ENCODE results near the gene CAPS. TPM values are rescaled to one million over a fixed set of nuclear protein-coding genes. Genes with fewer than 3 reads are reported as not detected.

Gene CAPS
- total RNA-seq, 2 experiments from 2014 or later: 25.0 to 28.8 TPM

DNA sequence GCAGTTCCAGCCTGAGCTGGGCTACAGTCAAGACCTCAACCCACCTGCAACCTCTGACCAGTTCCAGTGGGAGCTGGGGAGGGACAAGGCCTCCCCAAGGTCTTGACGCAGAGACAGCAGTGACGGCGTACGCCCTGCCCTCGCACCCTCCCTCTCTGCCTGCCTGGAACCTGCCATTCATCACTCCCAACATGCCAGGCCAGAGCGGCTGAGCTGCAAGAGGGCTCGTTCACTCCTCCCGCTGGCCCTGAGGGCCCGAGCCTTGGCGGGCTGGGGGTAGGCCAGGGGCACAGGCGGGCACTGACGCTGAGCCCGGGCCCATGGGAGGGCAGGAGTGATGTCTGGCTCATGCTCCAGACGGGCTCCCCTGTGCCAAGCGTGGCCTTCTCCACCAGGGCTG lies 18.6 kb upstream of the CAPS start:
- no peak overlapping the region for H3K27ac Mint-ChIP-seq
- H3K9me3 Mint-ChIP-seq: no peaks in the 10 kb centered on the region
- DNase-seq (no peak), ATAC-seq (ENCODE audit: low read depth) (no peak)
- H3K27me3 Mint-ChIP-seq: peaks cover 4% of the 10 kb centered on the region
- H3K4me3 Mint-ChIP-seq: no peak overlapping the region
- H3K4me1 Mint-ChIP-seq: no peaks in the 10 kb centered on the region
- H3K36me3 Mint-ChIP-seq: no peaks in the 10 kb centered on the region
- POLR2A ChIA-PET: no interaction called here

DNA sequence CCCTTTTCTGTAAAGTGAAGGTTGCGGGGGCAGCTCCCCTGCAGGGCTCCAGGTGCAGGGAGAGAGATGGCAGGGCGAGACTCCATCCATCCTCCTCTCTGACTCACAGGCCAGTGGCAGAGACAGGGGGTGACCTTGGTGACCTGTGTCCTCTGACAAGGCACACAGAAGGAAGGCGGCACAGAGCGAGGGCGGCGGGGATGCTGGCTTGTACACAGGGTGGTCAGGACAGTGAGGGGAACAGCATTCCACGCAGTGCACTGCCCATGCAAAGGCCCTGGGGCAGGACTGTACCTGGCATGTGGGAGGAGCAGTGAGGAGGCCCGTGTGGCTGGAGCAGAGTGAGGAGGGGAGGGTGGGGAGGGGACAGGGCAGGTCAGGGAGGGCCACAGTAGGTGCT lies 18.2 kb upstream of the CAPS start:
- no peak for DNase-seq
- ATAC-seq (ENCODE audit: low read depth): no peak
- H3K36me3 Mint-ChIP-seq: peaks cover under 1% of the 10 kb centered on the region
- H3K9me3 Mint-ChIP-seq: no peaks in the 10 kb centered on the region
- H3K4me1 Mint-ChIP-seq: peaks cover under 1% of the 10 kb centered on the region
- peaks cover 3% of the 10 kb centered on the region for H3K27me3 Mint-ChIP-seq
- no peak overlapping the region for H3K4me3 Mint-ChIP-seq
- H3K27ac Mint-ChIP-seq: peak overlapping the region; percentile 35
- POLR2A ChIA-PET: no interaction called here

DNA sequence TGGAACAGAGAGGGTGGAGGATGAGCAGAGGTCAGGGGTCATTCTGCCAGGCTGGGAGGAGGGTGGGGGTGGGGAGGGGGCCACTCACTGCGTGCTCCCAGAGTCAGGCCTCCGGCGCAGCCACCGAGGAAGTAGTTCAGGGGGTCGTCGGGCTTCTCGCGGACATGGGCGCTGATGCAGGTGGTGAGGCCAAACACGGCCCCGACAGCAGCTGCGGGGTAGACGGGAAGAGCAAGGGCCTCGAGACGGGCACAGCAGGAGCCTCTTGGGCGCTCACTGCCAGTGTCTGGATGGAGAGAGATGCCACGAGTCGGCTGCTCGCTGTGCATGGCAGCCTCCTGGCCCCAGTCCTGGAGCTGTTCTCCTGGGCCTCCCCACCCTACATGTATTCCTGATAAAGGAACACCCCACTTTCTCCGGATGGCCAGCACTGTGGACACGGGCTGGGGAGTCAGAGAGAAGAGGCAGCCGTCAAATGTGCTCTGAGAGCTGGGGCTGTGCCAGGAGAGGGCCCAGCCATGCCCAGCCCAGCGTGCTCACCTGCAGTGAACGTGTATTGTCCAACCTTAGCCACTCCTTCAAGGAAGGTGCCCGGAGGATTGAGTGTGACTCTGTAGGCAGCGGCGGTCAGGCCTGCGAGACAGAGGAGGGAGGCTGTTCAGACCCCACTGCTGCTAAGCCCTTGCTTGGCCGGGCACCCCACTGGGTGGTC lies 17.5 kb upstream of the CAPS start:
- Mint-ChIP-seq H3K27ac (no peak overlapping the region), H3K4me1 (peaks cover 6% of the 10 kb centered on the region), H3K36me3 (peaks cover 2% of the 10 kb centered on the region), H3K4me3 (no peak overlapping the region), H3K9me3 (no peaks in the 10 kb centered on the region), H3K27me3 (peaks cover 2% of the 10 kb centered on the region)
- ATAC-seq (ENCODE audit: low read depth): no peak
- DNase-seq: no peak
- POLR2A ChIA-PET: no interaction called here

DNA sequence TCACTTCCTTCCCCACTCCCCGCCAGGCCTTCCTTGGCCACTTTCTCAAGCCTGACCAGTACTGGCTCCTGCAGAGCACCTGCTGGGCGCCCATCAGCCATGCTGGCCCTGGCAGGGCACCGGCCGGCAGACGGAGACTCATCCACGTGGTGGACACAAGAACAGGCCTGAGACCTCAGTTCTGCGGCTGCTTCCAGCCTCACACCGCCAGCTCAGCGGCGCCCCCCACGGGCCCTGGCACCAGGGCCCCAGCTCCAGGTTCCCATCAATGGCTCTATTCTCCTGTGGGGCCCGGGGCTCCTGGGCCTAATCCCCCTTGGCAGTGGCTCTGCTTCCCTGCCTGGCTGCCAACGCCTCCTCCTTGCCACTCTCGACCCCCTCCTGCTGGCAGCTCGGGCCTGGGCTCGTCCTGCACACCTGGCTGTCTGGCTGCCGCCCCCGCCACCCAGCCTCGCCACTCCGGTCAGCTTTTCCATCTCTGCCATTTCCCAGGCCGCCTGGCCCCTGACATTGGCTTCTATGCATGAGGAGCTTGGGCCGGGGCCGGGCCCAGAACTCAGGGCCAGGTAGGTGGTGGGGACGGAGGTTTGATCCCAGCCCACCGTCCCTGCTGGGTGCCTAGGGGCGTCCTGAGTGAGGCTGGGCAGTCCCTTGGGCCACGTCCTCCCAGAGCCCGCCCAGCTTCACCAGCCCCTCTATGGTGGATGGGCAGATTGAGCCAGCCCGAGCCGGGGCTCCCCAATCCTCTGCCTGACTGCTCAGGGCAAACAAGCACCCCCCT lies 16.7 kb upstream of the CAPS start:
- no peak overlapping the region for H3K4me3 Mint-ChIP-seq
- no peak for ATAC-seq (ENCODE audit: low read depth)
- no peaks in the 10 kb centered on the region for H3K27me3 Mint-ChIP-seq
- H3K36me3 Mint-ChIP-seq: peaks cover 2% of the 10 kb centered on the region
- no peak overlapping the region for H3K27ac Mint-ChIP-seq
- POLR2A ChIA-PET: no interaction called here
- no peaks in the 10 kb centered on the region for H3K9me3 Mint-ChIP-seq
- DNase-seq: no peak
- peaks cover 8% of the 10 kb centered on the region for H3K4me1 Mint-ChIP-seq

DNA sequence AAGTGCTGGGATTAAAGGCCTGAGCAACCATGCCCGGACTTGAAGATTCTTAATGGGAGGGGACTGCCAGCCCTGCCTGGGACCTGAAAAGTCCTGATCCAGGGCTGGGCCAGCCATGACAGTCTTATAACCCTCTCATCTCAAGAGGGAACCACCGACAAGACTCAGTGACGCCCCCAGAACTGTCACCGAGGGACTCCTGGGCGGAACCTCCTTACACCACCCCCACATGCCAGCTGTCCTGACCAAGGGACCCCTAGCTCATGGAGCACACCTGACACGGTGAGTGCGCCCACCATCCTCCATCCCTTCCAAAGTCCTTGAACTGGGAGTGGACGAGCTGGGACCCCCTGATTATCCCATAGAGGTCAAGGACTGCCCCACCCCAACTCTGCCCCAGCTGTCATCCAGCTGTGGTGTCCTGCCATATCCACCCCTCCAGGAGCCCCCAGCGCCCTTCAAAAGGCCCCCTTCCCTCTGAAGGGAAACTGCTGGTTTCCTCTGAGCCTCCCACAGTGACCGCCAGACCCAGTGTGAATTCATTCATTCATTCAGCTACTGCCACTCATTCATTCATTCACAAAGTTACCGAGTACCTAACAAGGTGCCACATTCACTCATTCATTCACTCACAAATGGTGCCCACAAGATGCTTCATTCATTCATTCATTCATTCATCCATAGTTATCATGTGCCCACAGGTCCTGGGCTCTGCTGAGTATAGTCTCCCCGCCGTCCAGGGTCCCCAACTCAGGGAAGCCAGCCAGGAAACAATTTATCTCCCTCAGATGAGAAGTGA lies 14.1 kb upstream of the CAPS start:
- Mint-ChIP-seq H3K4me3 (no peak overlapping the region), H3K4me1 (peaks cover 12% of the 10 kb centered on the region), H3K36me3 (peaks cover 7% of the 10 kb centered on the region), H3K27me3 (no peaks in the 10 kb centered on the region), H3K9me3 (no peaks in the 10 kb centered on the region), H3K27ac (no peak overlapping the region)
- no peak for DNase-seq
- POLR2A ChIA-PET: interaction anchor here (0.7 kb wide), 2 partner anchors 8 to 86 kb away, joined by 3 read pairs; no protein-coding TSS in a partner anchor
- ATAC-seq (ENCODE audit: low read depth): no peak

DNA sequence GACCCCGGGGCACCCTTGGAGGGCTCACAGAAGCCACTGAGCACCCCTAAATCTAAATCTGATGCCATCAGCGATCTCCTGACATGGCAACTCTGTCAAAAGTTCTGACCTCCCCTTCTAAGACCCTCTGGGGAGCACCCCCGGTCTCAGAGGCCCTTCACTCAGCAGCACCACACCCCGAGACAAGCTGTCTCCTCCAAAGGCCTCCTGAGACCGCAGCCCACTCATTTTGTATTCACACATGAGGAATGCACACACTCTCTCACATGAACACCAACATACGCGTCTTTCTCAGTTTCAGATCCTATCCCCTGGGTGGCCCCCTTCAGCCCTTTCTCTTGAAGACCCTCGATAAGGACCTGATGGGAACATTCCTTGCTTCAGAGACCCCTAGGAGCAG lies 13.1 kb upstream of the CAPS start:
- ATAC-seq (ENCODE audit: low read depth): no peak
- no peak overlapping the region for H3K4me3 Mint-ChIP-seq
- H3K27me3 Mint-ChIP-seq: no peaks in the 10 kb centered on the region
- POLR2A ChIA-PET: interaction anchor here (0.7 to 4.3 kb wide), 3 partner anchors 72 to 116 kb away, joined by 3 to 72 read pairs (median 4); no protein-coding TSS in a partner anchor
- DNase-seq: no peak
- H3K9me3 Mint-ChIP-seq: no peaks in the 10 kb centered on the region
- peak overlapping the region; percentile 36 for H3K27ac Mint-ChIP-seq
- H3K4me1 Mint-ChIP-seq: peaks cover 13% of the 10 kb centered on the region
- peaks cover 7% of the 10 kb centered on the region for H3K36me3 Mint-ChIP-seq

DNA sequence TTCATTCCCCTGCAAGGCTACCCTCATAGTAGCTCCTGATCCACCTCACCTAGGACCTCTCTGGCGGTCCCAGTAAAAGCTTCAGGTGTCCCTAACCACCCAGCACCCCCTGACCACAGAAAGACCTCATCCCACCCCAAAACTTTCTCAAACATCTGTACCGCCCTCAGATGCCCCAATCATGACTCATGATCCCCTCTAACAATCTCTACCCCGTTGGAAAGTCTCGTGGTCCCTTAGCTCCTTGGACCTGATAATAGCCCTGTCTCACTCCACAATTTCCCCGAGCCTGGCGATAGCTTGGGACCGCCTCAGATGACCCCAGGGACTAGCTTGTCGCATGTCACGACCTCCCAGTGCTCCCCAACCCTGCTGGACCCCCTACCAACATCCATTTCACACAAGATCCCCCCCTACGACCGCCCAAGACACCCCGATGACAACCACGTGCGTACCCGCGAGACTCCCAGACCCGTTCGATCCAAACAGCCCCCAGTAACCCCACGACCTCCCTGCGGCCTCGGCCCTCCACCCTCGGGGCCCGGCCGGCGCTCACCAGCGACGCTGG lies 10.9 kb upstream of the CAPS start:
- H3K36me3 Mint-ChIP-seq: peaks cover 10% of the 10 kb centered on the region
- H3K4me1 Mint-ChIP-seq: peaks cover 21% of the 10 kb centered on the region
- POLR2A ChIA-PET: interaction anchor here (0.6 to 4.3 kb wide), 18 partner anchors 11 to 1567 kb away, joined by 3 to 72 read pairs (median 6); partner anchors contain the start of genes CATSPERD, LONP1, NRTN and RANBP3
- H3K4me3 Mint-ChIP-seq: peak overlapping the region; percentile 96
- H3K9me3 Mint-ChIP-seq: no peaks in the 10 kb centered on the region
- ATAC-seq (ENCODE audit: low read depth) (no peak), DNase-seq (no peak)
- H3K27me3 Mint-ChIP-seq: no peaks in the 10 kb centered on the region
- H3K27ac Mint-ChIP-seq: peak overlapping the region; percentile 99

DNA sequence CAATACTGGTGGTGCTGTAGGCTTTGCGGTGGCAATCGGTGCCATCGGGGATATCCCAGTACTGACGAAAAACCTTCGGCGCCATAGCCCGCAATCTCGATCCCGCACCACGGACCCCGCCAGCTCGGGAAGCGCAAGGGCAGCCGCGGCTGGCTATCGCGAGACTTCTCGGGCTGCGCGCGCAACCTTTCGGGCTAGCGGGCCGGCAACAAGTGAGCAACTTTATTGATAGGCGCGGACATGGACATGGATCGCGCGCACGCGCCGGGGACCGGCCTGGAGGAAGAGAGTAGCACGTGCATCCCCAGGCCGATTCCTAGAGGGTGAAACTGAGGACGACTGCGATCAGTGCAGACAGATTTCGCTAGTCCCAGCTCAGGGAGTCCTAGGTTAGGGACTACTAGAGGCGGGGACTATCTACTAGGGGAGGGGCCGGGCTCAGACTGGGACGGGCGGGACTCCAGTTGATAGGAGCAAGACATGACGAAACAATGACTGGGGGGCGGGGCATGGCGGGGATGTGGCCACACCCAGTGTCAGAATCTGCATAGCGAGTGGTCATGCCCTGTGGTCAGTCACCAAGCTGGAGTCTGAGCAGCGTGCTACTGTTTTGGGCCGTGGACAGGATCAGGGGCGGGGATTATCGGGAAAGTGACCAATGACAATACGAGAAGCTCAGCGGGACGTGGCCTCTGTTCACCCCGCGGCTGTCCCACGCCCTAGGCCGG lies 10.3 kb upstream of the CAPS start, which contains the start of gene NDUFA11:
Gene NDUFA11 (minus strand): TSS at position 167 of the 728 bp plus-strand sequence. CDS start 82 bp downstream, at position 85.
- Mint-ChIP-seq H3K27ac (peak within 1 kb of the TSS; percentile 99), H3K36me3 (peaks cover 10% of the 10 kb centered on the region), H3K9me3 (no peaks in the 10 kb centered on the region), H3K27me3 (no peaks in the 10 kb centered on the region), H3K4me3 (peak within 1 kb of the TSS; percentile 96), H3K4me1 (peaks cover 21% of the 10 kb centered on the region)
- peak; percentile 99 for DNase-seq
- ATAC-seq (ENCODE audit: low read depth): peak; percentile 44
- POLR2A ChIA-PET: interaction anchor here (0.5 to 4.3 kb wide), 28 partner anchors 10 to 1896 kb away, joined by 3 to 72 read pairs (median 5); partner anchors contain the start of genes CAPS, CATSPERD, DUS3L and LONP1

DNA sequence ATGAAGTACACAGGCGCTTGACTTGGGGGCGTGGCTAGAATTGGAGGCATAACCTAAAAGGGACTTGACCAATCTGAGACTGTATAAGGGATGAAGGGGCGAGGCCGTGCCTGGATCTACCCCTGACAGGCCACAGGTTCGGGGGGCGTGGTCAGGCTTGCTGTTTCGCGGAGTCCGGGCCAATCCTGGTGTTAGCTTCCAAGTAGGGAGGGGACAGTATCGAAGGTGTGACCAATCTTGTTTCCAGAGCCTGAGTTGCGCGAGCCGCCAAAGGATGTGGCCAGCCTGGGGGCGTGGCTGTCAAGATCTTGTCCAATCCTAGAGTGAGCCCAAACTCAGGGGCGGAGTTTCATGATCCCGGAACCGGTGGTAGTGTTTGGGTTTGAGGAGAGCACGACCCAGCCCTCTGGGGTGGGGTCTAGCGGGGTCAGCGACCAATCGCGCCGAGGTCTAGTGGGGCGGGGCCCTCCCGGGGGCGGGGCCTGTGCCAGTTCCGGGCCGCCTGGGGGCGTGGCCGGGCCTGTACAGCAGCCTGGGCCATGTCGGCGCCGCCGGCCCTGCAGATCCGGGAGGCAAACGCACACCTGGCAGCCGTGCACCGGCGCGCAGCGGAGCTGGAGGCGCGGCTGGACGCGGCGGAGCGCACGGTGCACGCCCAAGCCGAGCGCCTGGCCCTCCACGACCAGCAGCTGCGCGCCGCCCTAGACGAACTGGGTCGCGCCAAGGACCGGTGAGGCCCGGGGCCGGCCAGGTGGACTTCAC lies 9.5 kb upstream of the CAPS start, which contains the start of gene VMAC:
Gene VMAC (plus strand): TSS at position 521 of the 762 bp plus-strand sequence. CDS start 19 bp downstream, at position 540.
- H3K27me3 Mint-ChIP-seq: no peaks in the 10 kb centered on the region
- POLR2A ChIA-PET: interaction anchor here (0.5 to 4.3 kb wide), 23 partner anchors 10 to 1895 kb away, joined by 3 to 72 read pairs (median 6); partner anchors contain the start of genes CAPS, CATSPERD, DUS3L and LONP1
- H3K9me3 Mint-ChIP-seq: no peaks in the 10 kb centered on the region
- H3K4me3 Mint-ChIP-seq: peak within 1 kb of the TSS; percentile 96
- DNase-seq (peak; percentile 100), ATAC-seq (ENCODE audit: low read depth) (peak; percentile 86)
- peaks cover 10% of the 10 kb centered on the region for H3K36me3 Mint-ChIP-seq
- H3K4me1 Mint-ChIP-seq: peaks cover 21% of the 10 kb centered on the region
- H3K27ac Mint-ChIP-seq: peak within 1 kb of the TSS; percentile 99

DNA sequence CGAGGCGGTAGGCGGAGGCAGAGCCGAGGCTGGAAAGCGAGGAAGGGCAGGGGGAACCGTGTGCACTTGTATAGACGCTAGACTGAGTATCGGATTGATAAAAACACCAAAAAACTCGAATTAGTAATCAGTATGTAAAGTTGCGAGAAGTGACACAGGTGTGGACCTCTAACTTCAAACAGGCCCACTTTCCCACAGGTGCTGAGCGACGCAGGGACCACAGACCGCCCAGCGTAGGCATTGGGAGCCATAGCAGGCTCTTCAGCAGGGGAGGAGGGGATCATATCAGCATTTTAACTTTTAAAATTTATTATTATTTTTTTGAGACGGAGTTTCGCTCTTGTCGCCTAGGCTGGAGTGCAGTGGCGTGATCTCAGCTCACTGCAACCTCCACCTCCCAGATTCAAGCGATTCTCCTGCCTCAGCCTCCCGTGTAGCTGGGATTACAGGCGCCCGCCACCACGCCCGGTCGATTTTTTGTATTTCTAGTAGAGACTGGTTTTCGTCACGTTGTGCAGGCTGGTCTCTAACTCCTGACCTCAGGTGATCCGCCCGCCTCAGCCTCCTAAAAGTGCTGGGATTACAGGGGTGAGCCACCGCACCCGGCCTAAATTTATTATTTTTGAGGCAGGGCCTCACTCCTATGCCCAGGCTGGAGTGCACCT lies 8.8 kb upstream of the CAPS start:
- no peaks in the 10 kb centered on the region for H3K9me3 Mint-ChIP-seq
- H3K27me3 Mint-ChIP-seq: no peaks in the 10 kb centered on the region
- H3K4me1 Mint-ChIP-seq: peaks cover 21% of the 10 kb centered on the region
- H3K36me3 Mint-ChIP-seq: peaks cover 10% of the 10 kb centered on the region
- H3K4me3 Mint-ChIP-seq: peak overlapping the region; percentile 96
- POLR2A ChIA-PET: interaction anchor here (1.1 to 4.3 kb wide), 5 partner anchors 15 to 186 kb away, joined by 3 to 72 read pairs (median 7); partner anchors contain the start of genes CATSPERD and LONP1
- H3K27ac Mint-ChIP-seq: peak overlapping the region; percentile 77
- no peak for ATAC-seq (ENCODE audit: low read depth)
- no peak for DNase-seq

DNA sequence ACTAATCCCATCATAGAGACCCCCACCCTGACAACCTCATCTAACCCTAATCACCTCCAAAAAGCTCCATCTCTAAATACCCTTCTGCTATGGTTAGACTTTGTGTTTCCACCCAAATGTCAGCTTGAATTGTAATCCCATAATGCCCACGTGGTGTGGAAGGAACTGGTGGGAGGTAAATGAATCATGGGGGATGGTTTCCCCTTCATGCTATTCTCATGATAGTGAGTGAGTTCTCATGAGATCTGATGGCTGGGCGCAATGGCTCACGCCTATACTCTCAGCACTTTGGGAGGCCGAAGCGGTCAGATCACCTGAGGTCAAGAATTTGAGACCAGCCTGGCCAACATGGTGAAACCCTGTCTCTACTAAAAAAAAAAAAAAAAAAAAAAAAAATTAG lies 6.8 kb upstream of the CAPS start:
- POLR2A ChIA-PET: no interaction called here
- no peaks in the 10 kb centered on the region for H3K9me3 Mint-ChIP-seq
- ATAC-seq (ENCODE audit: low read depth) (no peak), DNase-seq (no peak)
- no peaks in the 10 kb centered on the region for H3K27me3 Mint-ChIP-seq
- peak overlapping the region; percentile 10 for H3K27ac Mint-ChIP-seq
- no peak overlapping the region for H3K4me3 Mint-ChIP-seq
- H3K36me3 Mint-ChIP-seq: peaks cover 7% of the 10 kb centered on the region
- H3K4me1 Mint-ChIP-seq: peaks cover 15% of the 10 kb centered on the region

Measured in activated naive CD8-positive, alpha-beta T cell treated with anti-CD3 and anti-CD28 coated beads, Interleukin-2, amount 10 ng/mL, durations not matched to agents 7 days and 5 days (primary cell).